HG03432 (cell line): ENCODE results near the gene OLFM1.
"Not testable (repeated sequence)": the region's sequence is repeated elsewhere in the genome, so short reads cannot be mapped to it uniquely, and the experiment has no call there.

Experiments
- ATAC-seq: cut with Tn5 transposase; IDR thresholded peaks from one replicate; pipeline ENCODE4 v1.9.1; 2021; ENCODE audit warnings: mild to moderate bottlenecking, moderate library complexity; ENCODE audit not compliant: unreplicated experiment

The OLFM1 gene

DNA sequence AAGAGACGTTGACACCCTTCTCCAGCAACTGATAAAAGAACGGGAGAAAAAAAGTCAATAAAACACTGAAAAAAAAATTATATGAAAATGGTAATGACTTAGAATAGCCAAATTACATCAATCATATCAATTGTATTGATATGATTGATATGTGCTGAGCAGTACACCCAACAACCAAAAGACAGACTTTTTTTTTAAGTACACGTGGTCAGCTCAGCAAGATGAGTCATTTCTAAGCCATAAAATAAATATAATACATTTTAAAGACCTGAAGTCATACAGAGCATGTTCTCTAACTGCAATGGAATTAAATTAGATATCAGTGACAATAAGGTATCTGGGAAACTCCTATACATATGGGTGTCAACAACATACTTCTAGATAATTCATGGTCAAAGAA, 30.9 kb upstream of the OLFM1 start:
- ATAC-seq = no peak

DNA sequence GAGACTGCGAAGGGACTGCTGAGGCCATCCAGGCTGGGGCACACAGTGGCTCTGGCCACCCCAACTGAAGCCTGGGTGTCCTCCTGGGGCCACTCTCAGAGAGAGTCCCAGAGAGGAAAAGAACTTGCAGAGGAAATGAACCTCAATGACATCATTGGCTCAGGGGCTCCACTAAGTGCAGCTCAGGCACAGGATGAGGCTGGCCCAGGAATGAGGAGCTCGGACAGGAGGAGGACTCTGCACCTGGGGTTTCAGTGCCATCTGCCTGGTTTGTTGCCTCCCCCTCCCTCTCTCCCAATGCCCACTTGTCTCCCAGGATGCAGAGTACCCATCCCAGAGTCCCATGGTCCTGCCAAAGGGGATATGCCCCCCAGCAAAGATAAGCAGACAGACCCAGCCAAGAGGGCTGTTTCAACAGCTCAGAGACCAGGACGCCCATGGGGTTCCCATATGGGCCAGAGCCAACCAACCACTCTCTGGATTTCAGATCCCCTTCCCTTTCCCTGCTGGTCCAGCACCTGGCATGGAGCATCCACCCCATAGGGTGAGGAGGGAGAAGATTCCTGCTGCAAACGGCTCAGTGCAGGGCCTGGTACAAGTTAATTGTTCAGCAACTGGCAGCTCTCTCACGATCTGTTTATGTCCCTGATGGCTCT, 26.9 kb upstream of the OLFM1 start:
- ATAC-seq = no peak

DNA sequence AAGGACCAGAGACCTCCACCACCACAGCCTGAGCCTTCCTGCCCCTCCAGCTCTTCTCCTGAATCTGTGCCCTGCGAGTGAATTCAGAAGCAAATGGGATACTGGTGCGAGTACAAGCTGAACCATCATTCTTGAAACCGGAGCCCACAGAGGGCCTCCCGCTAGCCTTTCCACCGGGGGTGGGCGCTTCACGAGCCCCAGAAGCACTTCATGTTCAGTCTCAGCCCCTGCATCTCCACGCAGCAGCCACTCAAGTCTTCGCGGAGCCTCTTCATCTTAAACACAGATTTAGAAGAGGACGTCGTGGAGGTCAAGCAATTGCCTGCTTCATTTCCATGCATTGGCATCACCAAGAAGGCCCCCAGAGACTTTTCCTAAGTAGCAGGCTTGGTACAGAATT, 26.0 kb upstream of the OLFM1 start:
- ATAC-seq = no peak

DNA sequence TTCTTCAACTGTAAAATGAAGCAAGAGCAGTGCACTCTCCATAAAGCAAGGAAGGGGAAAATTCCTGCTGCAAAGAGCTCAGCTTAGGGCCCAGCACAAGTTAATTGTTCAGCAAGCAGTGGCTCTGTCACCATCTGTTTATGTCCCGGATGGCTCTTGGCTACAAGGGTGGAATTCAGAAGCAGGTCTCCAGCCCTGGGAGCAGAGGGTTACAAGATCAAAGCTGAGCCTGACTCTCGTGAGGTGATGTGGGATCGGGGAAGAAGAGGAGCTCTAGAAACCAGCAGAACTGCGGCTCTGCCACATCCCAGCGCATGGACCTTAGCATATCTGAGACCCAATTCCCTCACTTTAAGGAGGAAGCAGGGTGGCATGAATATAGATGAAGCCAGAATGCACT, 25.2 kb upstream of the OLFM1 start:
- no peak for ATAC-seq

DNA sequence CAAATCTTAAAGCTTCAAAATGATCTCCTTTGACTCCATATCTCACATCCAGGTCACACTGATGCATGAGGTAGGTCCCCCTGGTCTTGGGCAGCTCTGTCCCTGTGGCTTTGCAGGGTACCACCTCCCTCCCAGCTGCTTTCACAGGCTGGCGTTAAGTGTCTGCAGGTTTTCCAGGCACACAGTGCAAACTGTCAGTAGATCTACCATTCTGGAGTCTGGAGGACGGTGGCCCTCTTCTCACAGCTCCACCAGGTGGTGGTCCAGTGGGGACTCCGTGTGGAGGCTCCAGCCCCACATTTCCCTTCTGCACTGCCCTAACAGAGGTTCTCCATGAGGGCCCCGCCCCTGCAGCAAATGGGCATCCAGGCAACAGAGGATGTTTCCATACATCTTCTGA, 24.0 kb upstream of the OLFM1 start:
- ATAC-seq = not testable (repeated sequence)

DNA sequence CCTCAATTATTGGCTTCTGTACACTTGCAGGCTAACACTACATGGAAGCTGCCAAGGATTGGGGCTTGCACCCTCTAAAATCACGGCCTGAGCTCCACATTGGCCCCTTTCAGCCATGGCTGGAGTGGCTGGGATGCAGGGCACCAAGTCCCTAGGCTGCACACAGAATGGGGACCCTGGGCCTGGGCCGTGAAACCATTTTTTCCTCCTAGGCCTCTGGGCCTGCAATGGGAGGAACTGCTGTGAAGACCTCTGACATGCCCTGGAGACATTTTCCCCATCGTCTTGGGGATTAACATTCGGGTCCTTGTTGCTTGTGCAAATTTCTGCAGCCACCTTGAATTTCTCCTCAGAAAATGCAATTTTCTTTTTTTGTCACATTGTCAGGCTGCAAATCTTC, 23.6 kb upstream of the OLFM1 start:
- not testable (repeated sequence) for ATAC-seq

DNA sequence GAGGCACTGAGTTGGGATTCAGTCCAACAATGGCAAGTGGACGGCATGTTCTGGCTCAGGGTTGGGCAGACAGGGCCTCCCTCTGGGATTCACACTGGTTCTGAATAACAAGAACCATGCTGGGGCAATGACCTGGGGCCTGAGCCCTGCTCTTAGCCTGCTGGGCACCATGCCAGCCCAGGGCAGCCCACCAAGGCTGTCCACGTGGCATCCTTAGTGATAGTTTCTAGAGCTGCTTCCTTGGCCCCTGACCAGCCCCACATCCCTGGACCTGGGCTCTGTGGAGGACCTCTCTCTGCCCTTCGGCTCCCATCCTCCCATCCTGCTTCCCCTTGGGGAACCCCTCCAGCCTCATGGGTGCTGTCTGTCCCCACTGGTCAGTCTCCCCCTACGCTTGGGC, 22.3 kb upstream of the OLFM1 start:
- ATAC-seq = no peak

DNA sequence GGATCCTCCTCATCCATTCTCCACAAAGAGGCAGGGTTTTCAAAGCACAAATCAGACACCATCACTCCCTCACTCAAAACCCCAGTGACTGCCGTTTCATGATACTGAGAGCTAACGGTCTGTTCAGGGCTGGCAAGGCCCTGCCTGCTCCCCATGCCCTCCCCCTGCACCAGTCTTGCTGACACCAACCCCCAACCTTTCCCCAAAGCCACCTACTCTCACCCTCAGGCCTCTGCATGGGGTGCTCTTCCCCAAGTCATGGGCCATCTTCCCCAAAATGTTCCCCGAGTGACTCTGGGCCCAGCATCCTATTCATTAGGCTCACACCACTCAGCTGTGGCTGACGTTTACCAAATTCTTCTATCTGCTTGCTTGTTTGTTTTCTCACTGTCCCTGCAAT, 21.7 kb upstream of the OLFM1 start:
- ATAC-seq = no peak

DNA sequence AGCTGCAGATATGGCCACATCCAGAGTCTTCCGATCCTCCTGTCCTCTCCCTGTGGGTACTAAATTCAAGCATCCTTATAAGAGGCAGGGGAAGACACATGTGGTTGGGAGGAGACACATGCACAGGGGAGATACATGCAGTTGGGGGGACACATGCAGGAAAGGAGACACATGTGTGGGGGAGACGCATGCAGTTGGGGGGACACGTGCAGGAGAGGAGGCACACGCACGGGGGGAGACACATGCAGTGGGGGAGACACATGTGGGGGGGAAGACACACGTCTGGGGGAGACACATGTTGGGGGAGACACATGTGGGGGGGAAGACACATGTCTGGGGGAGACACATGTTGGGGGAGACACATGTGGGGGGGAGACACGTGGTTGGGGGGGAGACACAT, 21.2 kb upstream of the OLFM1 start:
- no peak for ATAC-seq

DNA sequence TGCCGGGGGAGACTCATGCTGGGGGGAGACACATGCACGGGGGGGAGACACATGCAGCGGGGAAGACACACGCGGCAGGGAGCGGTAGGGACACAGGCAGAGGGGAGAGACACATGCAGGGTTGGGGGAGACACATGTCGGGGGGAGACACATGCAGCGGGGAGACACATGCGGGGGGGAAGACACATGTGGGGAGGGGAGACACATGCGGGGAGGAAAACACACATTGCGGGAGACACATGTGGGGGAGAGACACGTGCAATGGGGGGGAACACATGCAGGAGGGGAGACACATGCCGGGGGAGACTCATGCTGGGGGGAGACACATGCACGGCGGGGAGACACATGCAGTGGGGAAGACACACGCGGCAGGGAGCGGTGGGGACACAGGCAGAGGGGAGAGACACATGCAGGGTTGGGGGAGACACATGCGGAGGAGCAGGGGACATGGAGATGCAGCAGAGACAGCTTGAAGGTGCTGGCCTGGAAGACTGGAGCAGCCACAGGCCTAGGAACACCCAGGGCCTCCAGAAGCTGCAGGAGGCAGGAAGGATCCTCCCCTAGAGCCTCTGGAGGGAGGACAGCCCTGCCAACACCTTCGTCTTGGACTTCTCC, 20.3 kb upstream of the OLFM1 start:
- no peak for ATAC-seq

DNA sequence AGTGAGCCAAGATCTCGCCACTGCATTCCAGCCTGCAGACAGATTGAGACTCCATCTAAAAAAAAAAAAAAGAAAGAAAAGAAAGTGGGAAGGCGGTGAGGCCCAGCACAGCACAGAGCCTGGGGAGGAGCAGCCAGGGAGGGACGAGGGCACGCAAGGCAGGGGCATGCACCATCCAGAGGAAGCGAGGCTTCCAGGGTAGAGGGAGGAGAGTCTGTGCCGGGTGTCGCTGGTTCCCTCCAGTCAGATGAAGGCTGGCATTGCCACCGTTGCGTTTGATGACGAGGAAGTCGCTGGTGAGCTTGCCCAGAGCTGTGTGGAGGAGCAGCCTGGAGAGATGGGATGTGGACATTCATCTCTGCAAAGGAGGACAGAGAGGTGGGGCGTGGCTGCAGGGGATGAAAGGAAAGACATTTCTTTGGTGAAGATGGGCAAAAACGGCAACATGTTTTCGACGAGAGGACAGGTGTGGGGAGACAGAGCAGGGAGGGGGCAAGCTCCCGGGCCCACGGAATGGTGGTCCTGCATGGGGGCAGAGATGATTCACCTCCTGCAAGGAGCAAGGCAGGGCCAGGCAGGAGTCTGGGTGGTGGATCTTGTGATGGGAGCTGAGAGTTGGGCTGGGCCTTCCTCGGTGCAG, 18.6 kb upstream of the OLFM1 start:
- no peak for ATAC-seq

DNA sequence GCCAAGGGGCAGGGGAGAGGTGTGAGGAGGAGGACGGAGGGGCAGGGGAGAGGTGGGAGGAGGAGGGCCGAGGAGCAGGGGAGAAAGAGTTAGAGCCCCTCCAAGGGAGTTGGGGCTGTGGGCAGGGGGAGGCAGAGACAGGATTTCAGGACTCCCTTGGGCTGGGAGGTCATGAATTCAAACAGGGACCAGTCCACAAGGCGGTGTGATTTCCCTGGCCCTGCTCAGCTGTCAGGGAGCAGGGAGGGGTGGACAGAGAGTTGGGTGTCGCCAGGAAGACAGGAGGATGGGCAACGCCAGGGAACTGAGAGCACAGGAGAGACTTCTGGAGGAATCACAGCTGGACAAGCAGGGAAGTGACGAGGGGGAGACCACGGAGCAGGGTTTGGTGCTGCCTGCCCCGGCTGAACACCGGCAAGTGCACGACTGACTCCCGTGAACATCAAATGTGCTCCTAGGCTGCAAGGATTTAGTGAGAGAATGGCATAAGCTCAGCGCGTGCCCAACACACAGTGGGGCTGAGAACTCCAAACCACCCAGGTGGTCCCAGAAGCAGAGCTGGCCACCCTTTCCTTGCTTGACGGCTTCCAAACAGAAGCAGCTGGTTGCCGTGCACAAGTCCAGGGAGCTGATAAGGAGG, 17.8 kb upstream of the OLFM1 start:
- ATAC-seq = no peak

DNA sequence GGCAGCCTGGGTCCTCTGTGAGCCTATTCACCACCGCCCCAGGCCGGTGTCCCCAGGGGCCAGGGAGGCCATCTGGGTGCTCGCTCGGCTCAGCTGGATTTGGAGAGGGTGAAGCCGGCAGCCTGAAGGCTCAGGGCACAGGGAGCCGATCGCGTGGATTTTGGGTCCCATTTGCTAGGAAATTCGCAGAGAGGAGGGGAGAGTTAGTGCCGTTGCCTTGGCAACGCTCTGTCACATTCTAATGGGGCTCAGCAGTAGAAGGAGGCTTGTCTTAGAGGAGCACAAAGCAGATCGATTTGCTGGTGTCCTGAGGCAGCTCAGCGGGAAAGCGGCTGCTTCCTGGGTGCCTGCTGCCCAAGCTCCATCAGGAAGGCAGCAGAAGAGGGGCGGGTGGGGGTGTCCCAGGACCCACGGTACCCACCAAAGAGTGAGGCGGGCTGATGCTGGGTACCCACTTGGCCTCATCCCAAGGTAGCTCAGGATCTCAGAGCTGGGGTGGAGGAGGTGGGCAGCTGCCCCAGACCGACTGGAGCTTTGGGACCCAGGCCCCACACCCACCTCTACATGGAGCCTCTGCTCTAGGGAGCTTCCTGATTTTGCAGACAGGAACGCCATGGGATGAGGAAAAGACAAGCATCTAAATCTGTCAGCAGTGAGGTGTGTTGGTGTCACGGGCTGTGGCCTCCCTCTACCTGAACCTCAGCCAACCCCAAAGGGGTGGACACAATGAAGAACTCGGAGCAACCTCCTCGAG, 17.1 kb upstream of the OLFM1 start:
- ATAC-seq = no peak

DNA sequence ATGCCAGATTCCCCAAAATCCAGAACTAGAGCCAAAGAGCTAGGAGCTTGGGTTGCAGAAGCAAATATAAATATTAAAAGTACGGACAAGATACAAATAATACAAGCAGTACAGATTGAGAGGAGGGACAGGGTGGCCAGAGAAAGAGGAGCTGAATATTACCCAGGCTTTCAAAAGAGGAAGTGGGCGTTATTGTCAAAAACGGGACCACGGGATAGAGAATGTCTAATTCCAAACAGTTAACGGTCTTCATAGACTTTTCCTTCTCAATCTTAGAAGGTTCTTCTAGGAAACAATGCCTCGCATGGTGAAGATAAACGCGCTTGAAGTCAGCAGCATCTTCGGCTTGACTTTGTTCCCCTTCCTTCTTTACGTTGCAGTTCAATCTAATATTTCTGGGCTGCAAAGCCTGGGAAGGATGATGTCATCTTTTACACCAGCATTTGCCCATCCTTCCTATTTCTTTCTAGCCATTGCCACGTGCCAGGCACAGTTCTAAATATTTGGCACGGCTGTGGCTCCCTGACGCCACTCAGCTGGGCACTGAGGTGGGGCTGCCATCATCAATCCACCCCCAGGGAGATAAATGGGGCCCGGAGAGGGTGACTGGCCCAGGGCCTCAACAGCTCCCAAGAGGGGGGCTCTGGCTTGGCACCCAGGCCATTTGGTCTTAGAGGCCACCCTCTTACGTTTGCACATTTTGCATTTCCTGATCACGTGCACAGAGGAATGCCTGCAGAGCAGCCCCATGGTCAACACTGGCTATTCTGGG, 16.3 kb upstream of the OLFM1 start:
- ATAC-seq = no peak

DNA sequence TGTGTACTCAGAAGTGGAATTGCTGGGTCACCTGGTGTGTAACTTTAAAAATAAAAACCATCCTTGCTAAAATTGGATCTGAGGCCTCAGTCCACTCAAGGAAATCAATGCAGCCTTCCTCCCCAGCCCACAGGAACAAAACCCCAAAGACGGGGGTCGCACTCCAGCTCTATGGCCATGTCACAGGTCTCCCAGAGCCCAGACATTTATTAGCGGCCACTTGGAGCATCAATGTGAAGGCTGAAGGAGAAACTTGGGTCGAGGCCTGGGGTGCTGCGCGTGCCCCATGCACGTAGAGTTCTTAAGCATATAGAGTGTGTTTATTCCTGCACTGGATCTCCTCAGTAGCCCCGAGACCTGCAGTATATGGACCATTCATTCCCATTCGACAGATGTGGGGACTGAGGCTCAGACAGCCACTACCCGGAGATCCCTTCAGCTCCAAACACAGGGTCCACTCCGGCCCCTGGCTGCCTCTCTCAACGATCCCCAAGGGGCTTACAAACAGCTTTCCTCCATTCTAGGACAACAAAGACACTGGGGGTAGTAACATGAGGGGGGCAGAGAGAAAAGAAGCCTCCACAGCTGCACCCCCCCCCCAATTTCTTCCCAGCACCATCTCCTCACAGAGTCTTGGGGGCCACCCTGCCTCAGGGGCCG, 14.3 kb upstream of the OLFM1 start:
- ATAC-seq = no peak

DNA sequence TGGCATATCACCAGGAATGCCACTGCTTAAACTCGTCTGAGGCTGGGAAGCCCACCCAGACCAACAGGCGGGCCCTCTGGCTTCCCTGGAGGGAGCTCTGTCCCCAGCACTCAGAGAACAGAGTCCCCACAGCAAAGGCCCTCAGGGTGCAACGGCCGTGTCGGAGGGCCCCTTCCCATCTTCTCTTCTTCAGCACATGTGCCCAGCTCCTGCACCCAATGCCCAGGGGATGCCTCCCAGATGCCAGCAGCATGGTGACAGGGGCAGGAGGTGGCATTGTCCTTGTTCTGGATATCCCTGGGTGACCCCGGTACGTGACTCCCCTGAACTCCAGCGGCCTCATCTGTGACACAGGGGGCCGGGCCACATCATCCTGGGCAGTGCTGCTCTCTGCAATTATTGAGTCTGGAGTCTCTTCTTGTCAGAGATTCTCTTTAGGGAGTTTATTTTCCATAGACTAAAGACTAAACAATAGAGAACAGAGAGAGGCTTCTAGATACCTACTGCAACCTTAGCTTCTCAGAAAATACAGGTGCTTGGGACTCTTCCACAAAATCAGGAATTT, 13.6 kb upstream of the OLFM1 start:
- no peak for ATAC-seq

DNA sequence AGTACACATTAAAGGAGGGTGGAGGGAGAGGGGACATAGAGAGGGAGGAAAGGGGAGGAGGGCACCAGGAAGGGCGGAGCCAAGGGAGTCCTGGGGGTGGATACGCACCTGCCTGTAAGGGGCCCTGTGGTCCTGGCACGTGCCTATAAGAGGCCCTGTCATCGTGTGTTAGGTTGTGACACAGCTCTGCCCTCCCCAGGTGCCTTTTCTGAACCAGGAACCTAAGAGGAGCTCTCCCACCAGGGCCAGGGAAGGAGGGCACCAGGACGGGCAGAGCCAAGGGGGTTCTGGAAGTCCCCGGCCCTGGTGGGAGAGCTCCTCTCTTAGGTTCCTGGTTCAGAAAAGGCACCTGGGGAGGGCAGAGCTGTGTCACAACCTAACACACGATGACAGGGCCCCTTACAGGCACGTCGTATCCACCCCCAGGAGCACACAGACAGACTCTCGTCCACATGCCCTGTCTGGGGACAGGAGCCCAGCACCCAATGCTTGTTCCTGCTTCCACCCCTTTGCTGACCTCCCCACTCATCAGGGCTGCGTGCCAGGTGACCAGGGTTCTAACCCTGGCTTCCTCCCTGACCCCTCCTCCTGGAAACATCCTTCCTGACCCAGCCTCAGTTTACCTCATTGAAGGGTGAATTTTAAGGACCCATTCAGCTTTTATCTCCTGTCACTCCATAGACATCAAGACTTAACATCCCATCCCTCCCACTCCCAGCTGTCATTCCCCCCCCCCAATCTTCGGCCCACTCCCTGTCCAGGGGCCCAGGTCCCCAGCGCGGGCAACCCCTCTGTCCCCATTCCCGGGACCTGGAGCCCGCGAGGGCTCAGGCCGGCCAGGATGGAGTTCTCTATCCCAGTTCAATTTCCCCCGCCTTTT, 12.9 kb upstream of the OLFM1 start:
- ATAC-seq = no peak

DNA sequence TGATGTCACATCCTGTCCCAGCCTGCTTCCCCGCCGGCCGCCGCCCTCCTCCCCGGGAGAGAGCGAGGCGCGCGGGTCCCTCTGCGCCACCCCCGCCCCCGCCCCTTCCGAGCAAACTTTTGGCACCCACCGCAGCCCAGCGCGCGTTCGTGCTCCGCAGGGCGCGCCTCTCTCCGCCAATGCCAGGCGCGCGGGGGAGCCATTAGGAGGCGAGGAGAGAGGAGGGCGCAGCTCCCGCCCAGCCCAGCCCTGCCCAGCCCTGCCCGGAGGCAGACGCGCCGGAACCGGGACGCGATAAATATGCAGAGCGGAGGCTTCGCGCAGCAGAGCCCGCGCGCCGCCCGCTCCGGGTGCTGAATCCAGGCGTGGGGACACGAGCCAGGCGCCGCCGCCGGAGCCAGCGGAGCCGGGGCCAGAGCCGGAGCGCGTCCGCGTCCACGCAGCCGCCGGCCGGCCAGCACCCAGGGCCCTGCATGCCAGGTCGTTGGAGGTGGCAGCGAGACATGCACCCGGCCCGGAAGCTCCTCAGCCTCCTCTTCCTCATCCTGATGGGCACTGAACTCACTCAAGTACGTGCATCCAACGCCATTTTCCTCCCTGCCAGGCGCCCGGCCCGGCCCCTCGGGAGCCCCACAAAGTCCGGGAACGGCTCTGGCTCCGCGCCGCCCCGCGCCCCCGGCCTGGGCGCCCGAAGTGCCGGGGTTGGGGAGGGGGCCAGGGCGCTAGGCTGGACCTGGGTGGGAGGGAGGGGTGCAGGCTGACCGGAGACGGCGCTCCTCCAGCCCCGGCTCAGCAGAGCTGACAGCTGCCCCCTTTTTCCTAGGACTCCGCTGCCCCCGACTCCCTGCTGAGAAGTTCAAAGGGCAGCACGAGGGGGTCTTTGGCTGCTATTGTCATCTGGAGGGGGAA, 12.0 kb upstream of the OLFM1 start:
- ATAC-seq = no peak
